Caco-2 (cell line): ENCODE measurements around the gene ZNF778. TPM values are rescaled to one million over a fixed set of nuclear protein-coding genes. Genes with fewer than 3 reads are reported as not detected.
"Not testable (repeated sequence)": the region's sequence is repeated elsewhere in the genome, so short reads cannot be mapped to it uniquely, and the experiment has no call there.

Source experiments
- BruUV-seq: library from RNA; stranded (reverse); fragments of 400-500 nt; replicated peaks from 2 replicates; lab custom pipeline; 2021; lab: Mats Ljungman, UMichigan
- CTCF ChIA-PET: fragments of 300-600 bp; sonication (Branson Sonifier 250); formaldehyde crosslinking; loops from one replicate; lab custom pipeline; 2022; ENCODE audit warnings: antibody characterized with exemption; lab: Charles Lee
- POLR2A ChIA-PET: fragments of 300-600 bp; sonication (Branson Sonifier 250); formaldehyde crosslinking; loops from one replicate; lab custom pipeline; 2022; ENCODE audit warnings: antibody characterized with exemption; lab: Charles Lee
- DNase-seq, 2 experiments: peaks; one replicate each; pipeline versions ENCODE4 v3.0.0 to v3.0.0-alpha.2; 2020 to 2022
- H3K27me3 ChIP-seq: replicated peaks from 2 replicates; pipeline ENCODE4 v1.6.0; 2011; ENCODE audit warnings: low read length; ENCODE audit not compliant: control insufficient read depth, insufficient read depth
- H3K36me3 ChIP-seq: 2 replicates; pipeline ENCODE4 v1.5.1; 2011; ENCODE audit warnings: low read length; ENCODE audit not compliant: control insufficient read depth, insufficient read depth
- H3K4me1 ChIP-seq: fragments of 250-450 bp; sonication (Bioruptor Pico); 2 replicates; pipeline ENCODE4 v1.5.1; 2020; ENCODE audit warnings: mild to moderate bottlenecking
- H3K4me3 ChIP-seq: 2 replicates; pipeline ENCODE4 v1.5.1; 2011; ENCODE audit warnings: low read depth, mild to moderate bottlenecking, control low read depth, low read length
- H3K9me3 ChIP-seq: fragments of 250-450 bp; sonication (Bioruptor Pico); 2 replicates; pipeline ENCODE4 v1.5.1; 2020; ENCODE audit warnings: mild to moderate bottlenecking, moderate library complexity
- H3K27ac Mint-ChIP-seq: one replicate; pipeline ENCODE4 v1.8.0; 2022; ENCODE audit warnings: mixed read lengths; ENCODE audit not compliant: unreplicated experiment
- H3K27me3 Mint-ChIP-seq: one replicate; pipeline ENCODE4 v1.8.0; 2022; ENCODE audit warnings: mixed read lengths; ENCODE audit not compliant: insufficient read depth, unreplicated experiment
- H3K36me3 Mint-ChIP-seq: one replicate; pipeline ENCODE4 v1.8.0; 2022; ENCODE audit warnings: mild to moderate bottlenecking, mixed read lengths; ENCODE audit not compliant: insufficient read depth, unreplicated experiment
- H3K4me1 Mint-ChIP-seq: one replicate; pipeline ENCODE4 v1.8.0; 2022; ENCODE audit warnings: low read depth, mixed read lengths; ENCODE audit not compliant: unreplicated experiment
- H3K4me3 Mint-ChIP-seq: one replicate; pipeline ENCODE4 v1.8.0; 2022; ENCODE audit warnings: mild to moderate bottlenecking, moderate library complexity, mixed read lengths; ENCODE audit not compliant: unreplicated experiment
- H3K9me3 Mint-ChIP-seq: one replicate; pipeline ENCODE4 v1.8.0; 2022; ENCODE audit warnings: mixed read lengths; ENCODE audit not compliant: unreplicated experiment
- CTCF ChIP-seq, 2 experiments: fragments of 200-600 bp in 1 of 2; IDR thresholded peaks; 1 replicate in 1 of 2; 2 replicates in 1 of 2; pipeline versions ENCODE4 v1.5.1 to v1.8.0; 2011 to 2022; ENCODE audit warnings: antibody characterized with exemption in 1 of 2, control low read depth in 1 of 2, inconsistent platforms in 1 of 2, low read depth in 1 of 2, low read length in 1 of 2, mild to moderate bottlenecking in 1 of 2, moderate library complexity in 1 of 2; ENCODE audit not compliant: insufficient read depth in 1 of 2, severe bottlenecking in 1 of 2, unreplicated experiment in 1 of 2
- intact Hi-C: fragments of 100-400 bp; cut with micrococcal nuclease; formaldehyde crosslinking; loops from one replicate; pipeline ENCODE4 v1.10.0; 2022; ENCODE audit not compliant: unreplicated experiment
- total RNA-seq: library from RNA; stranded (reverse); gene quantifications from 2 replicates; pipeline ENCODE4 v1.2.3, GENCODE V29; 2022

Gene ZNF778
- total RNA-seq, 1 experiment from 2014 or later: 18.1 TPM

- Mint-ChIP-seq H3K4me1 (peaks cover 13% of the 10 kb centered on the region), H3K27ac (peak overlapping the region; percentile 88), H3K4me3 (peak overlapping the region; percentile 77), H3K36me3 (peaks cover 42% of the 10 kb centered on the region), H3K27me3 (no peaks in the 10 kb centered on the region), H3K9me3 (no peaks in the 10 kb centered on the region)
- H3K36me3 ChIP-seq: no peaks in the 10 kb centered on the region
- ChIA-PET POLR2A (interaction anchor here (0.5 kb wide), 1 partner anchor 302 kb away, joined by 3 read pairs; no protein-coding TSS in a partner anchor), CTCF (interaction anchor here (1.0 kb wide), 1 partner anchor 10 kb away, joined by 7 read pairs; no protein-coding TSS in a partner anchor)
- TF ChIP-seq CTCF (IDR thresholded peaks at IDR 0.05; ENCODE audit: insufficient read depth in 1 of 2, low read depth in 1 of 2, low read length in 1 of 2, severe bottlenecking in 1 of 2, unreplicated experiment in 1 of 2): peak in 1 of 2 experiments; percentile 38
- peak in 1 of 2 experiments; percentile 69 for DNase-seq
- peaks cover 9% of the 10 kb centered on the region for H3K4me1 ChIP-seq
- no peaks in the 10 kb centered on the region for H3K9me3 ChIP-seq
- peak overlapping the region; percentile 56 for H3K4me3 ChIP-seq
- H3K27me3 ChIP-seq: no peaks in the 10 kb centered on the region
- intact Hi-C loops: no loop called here
- no TSS peak for BruUV-seq
These were observed 39.8 kb downstream of the ZNF778 start for GRCh38 chr16:89257281-89257731.

- H3K4me3 Mint-ChIP-seq: peak overlapping the region; percentile 77
- Histone ChIP-seq H3K4me1 (peaks cover 9% of the 10 kb centered on the region), H3K9me3 (no peaks in the 10 kb centered on the region), H3K36me3 (no peaks in the 10 kb centered on the region), H3K4me3 (peak overlapping the region; percentile 56), H3K27me3 (no peaks in the 10 kb centered on the region)
- peaks cover 13% of the 10 kb centered on the region for H3K4me1 Mint-ChIP-seq
- H3K27ac Mint-ChIP-seq: peak overlapping the region; percentile 88
- TF ChIP-seq CTCF (IDR thresholded peaks at IDR 0.05; ENCODE audit: insufficient read depth in 1 of 2, low read depth in 1 of 2, low read length in 1 of 2, severe bottlenecking in 1 of 2, unreplicated experiment in 1 of 2): peak; percentile 15 to 25
- DNase-seq: peak in 1 of 2 experiments; percentile 49
- ChIA-PET CTCF (interaction anchor here (1.0 kb wide), 1 partner anchor 10 kb away, joined by 7 read pairs; no protein-coding TSS in a partner anchor), POLR2A (no interaction called here)
- TSS peak; percentile 58 for BruUV-seq
- no peaks in the 10 kb centered on the region for H3K27me3 Mint-ChIP-seq
- intact Hi-C loops: no loop called here
- no peaks in the 10 kb centered on the region for H3K9me3 Mint-ChIP-seq
- peaks cover 48% of the 10 kb centered on the region for H3K36me3 Mint-ChIP-seq
These were observed 40.4 kb downstream of the ZNF778 start for GRCh38 chr16:89257757-89258465.

- peaks cover 68% of the 10 kb centered on the region for H3K36me3 Mint-ChIP-seq
- POLR2A ChIA-PET, H3K4me3 Mint-ChIP-seq, H3K27ac Mint-ChIP-seq, BruUV-seq, H3K4me1 ChIP-seq, H3K9me3 Mint-ChIP-seq, H3K27me3 Mint-ChIP-seq, intact Hi-C loops, H3K9me3 ChIP-seq, H3K27me3 ChIP-seq, DNase-seq, H3K4me3 ChIP-seq, H3K36me3 ChIP-seq, CTCF ChIA-PET: not testable (repeated sequence)
- H3K4me1 Mint-ChIP-seq: peaks cover 13% of the 10 kb centered on the region
These were observed 42.4 kb downstream of the ZNF778 start for GRCh38 chr16:89259901-89260300.
